Cardiac muscle cell (in vitro differentiated cells and primary cell): Measurements from ENCODE around the gene AP1AR. TPM values are rescaled to one million over a fixed set of nuclear protein-coding genes. Genes with fewer than 3 reads are reported as not detected.
"Not testable (repeated sequence)": the region's sequence is repeated elsewhere in the genome, so short reads cannot be mapped to it uniquely, and the experiment has no call there.

Experiments used
- DNase-seq, 2 donors: peaks; one replicate each; pipeline versions ENCODE4 v3.0.0 to v3.0.0-alpha.2; 2010 to 2017; ENCODE audit warnings: low read depth in 1 of 2, low spot score in 1 of 2
- H3K27ac ChIP-seq: fragments of 200-600 bp; sonication (generic); 2 replicates; pipeline ENCODE4 v1.5.1; 2016
- H3K27me3 ChIP-seq: fragments of 200-600 bp; sonication (generic); 2 replicates; pipeline ENCODE4 v1.6.0; 2016; ENCODE audit warnings: control low read depth
- H3K36me3 ChIP-seq: fragments of 200-600 bp; sonication (generic); 2 replicates; pipeline ENCODE4 v1.5.1; 2016; ENCODE audit warnings: control low read depth
- H3K4me1 ChIP-seq: fragments of 200-600 bp; sonication (generic); 2 replicates; pipeline ENCODE4 v1.8.1; 2017; ENCODE audit warnings: low read depth, mild to moderate bottlenecking, mixed run types
- H3K4me3 ChIP-seq: fragments of 200-600 bp; sonication (generic); 2 replicates; pipeline ENCODE4 v1.5.1; 2016; ENCODE audit warnings: mild to moderate bottlenecking
- H3K9me3 ChIP-seq: fragments of 200-600 bp; sonication (generic); 2 replicates; pipeline ENCODE4 v1.5.1; 2017; ENCODE audit warnings: low read depth, mild to moderate bottlenecking, control low read depth
- CTCF ChIP-seq: IDR thresholded peaks from 2 replicates; pipeline ENCODE4 v1.5.1; 2012; ENCODE audit warnings: low read depth, mild to moderate bottlenecking, low read length
- polyA plus RNA-seq: library from polyadenylated mRNA; unstranded; fragments of >200 nt; fragmentation: Nextera tagmentation; extraction: Ambion mirVana; gene quantifications from 2 replicates; pipeline ENCODE4 v1.2.1, GENCODE V29; 2016
- total RNA-seq: library from RNA; depleted of rRNA; stranded (reverse); fragments of >200 nt; gene quantifications from 2 replicates; pipeline ENCODE4 v1.2.3, GENCODE V29; 2016

AP1AR gene
- total and polyA plus RNA-seq, 2 experiments from 2014 or later: 21.7 to 28.0 TPM

- Histone ChIP-seq H3K4me1 (no peaks in the 10 kb centered on the region), H3K4me3 (no peak overlapping the region), H3K27ac (no peak overlapping the region), H3K27me3 (no peaks in the 10 kb centered on the region), H3K9me3 (no peaks in the 10 kb centered on the region), H3K36me3 (no peaks in the 10 kb centered on the region)
- no peak for TF ChIP-seq CTCF
- DNase-seq: no peak
Measured at GRCh38 chr4:112290341-112290740, 58.8 kb downstream of the AP1AR start.

- no peaks in the 10 kb centered on the region for H3K36me3 ChIP-seq
- no peaks in the 10 kb centered on the region for H3K9me3 ChIP-seq
- H3K27ac ChIP-seq: no peak within 1 kb of the TSS
- peaks cover 13% of the 10 kb centered on the region for H3K27me3 ChIP-seq
- no peaks in the 10 kb centered on the region for H3K4me1 ChIP-seq
- no peak within 1 kb of the TSS for H3K4me3 ChIP-seq
- DNase-seq: peak in 1 of 2 donors; percentile 95
- no peak for TF ChIP-seq CTCF
Measured at GRCh38 chr4:112296949-112297880, 65.6 kb downstream of the AP1AR start, which contains the start of gene ALPK1. Gene ALPK1 (plus strand): TSS chr4:112297369.

GRCh38 chr4:112299721-112300120 is 68.1 kb downstream of the AP1AR start:
- Histone ChIP-seq H3K4me1 (no peaks in the 10 kb centered on the region), H3K27ac (no peak overlapping the region), H3K27me3 (peaks cover 13% of the 10 kb centered on the region), H3K9me3 (no peaks in the 10 kb centered on the region), H3K4me3 (no peak overlapping the region), H3K36me3 (no peaks in the 10 kb centered on the region)
- no peak for TF ChIP-seq CTCF
- no peak for DNase-seq

GRCh38 chr4:112302320-112303274 is 71.0 kb downstream of the AP1AR start:
- TF ChIP-seq CTCF: no peak
- Histone ChIP-seq H3K27me3 (peaks cover 10% of the 10 kb centered on the region), H3K4me1 (no peaks in the 10 kb centered on the region), H3K36me3 (no peaks in the 10 kb centered on the region), H3K27ac (no peak overlapping the region), H3K9me3 (no peaks in the 10 kb centered on the region), H3K4me3 (no peak overlapping the region)
- no peak for DNase-seq

- not testable (repeated sequence) for H3K9me3 ChIP-seq, H3K27ac ChIP-seq, DNase-seq, H3K4me1 ChIP-seq, H3K36me3 ChIP-seq, H3K4me3 ChIP-seq, H3K27me3 ChIP-seq
Measured at GRCh38 chr4:112305477-112305876, 73.9 kb downstream of the AP1AR start.

GRCh38 chr4:112309263-112309791 is 77.7 kb downstream of the AP1AR start:
- H3K9me3 ChIP-seq, H3K27ac ChIP-seq, H3K27me3 ChIP-seq, H3K4me1 ChIP-seq, H3K36me3 ChIP-seq, H3K4me3 ChIP-seq: not testable (repeated sequence)
- peak in 1 of 2 donors; percentile 74 for DNase-seq
